Activated CD4-positive, alpha-beta T cell treated with anti-CD3 and anti-CD28 coated beads, Interleukin-2, amount 50 U/mL, for 1 hour (primary cell): ENCODE results near the gene UBC.
A peak's percentile ranks its signal among the peaks of the same experiment; 100 is the strongest.
"Not testable (repeated sequence)": the region's sequence is repeated elsewhere in the genome, so short reads cannot be mapped to it uniquely, and the experiment has no call there.

ENCODE experiments used
- DNase-seq: peaks from one replicate; pipeline ENCODE4 v3.0.0-alpha.2; 2020

The UBC gene

GRCh38 chr12:124914392-124915238, at the start of gene UBC:
UBC (minus strand) TSS chr12:124914650; CDS start chr12:124913771, 879 bp downstream.
- peak; percentile 88 for DNase-seq

- DNase-seq: no peak
These were observed 48.8 kb upstream of the UBC start for GRCh38 chr12:124963211-124963610.

- DNase-seq: no peak
These were observed 46.6 kb upstream of the UBC start for GRCh38 chr12:124961055-124961454.

- no peak for DNase-seq
These were observed 42.1 kb upstream of the UBC start for GRCh38 chr12:124956571-124956970.

- no peak for DNase-seq
These were observed 40.3 kb upstream of the UBC start for GRCh38 chr12:124954771-124955170.

GRCh38 chr12:124953689-124954405, 39.4 kb upstream of the UBC start:
- no peak for DNase-seq

- no peak for DNase-seq
These were observed 38.4 kb upstream of the UBC start for GRCh38 chr12:124952801-124953200.

GRCh38 chr12:124952295-124952694, 37.8 kb upstream of the UBC start:
- DNase-seq: no peak

GRCh38 chr12:124949779-124950728, 35.6 kb upstream of the UBC start:
- DNase-seq: no peak

GRCh38 chr12:124949066-124949465, 34.6 kb upstream of the UBC start:
- DNase-seq: no peak

GRCh38 chr12:124947561-124948398, 33.3 kb upstream of the UBC start:
- no peak for DNase-seq

- DNase-seq: no peak
These were observed 32.6 kb upstream of the UBC start for GRCh38 chr12:124947013-124947412.

GRCh38 chr12:124946447-124946793, 32.0 kb upstream of the UBC start:
- no peak for DNase-seq

- no peak for DNase-seq
These were observed 26.7 kb upstream of the UBC start for GRCh38 chr12:124941170-124941527.

- DNase-seq: peak; percentile 76
These were observed 26.1 kb upstream of the UBC start for GRCh38 chr12:124940393-124941169.

- no peak for DNase-seq
These were observed 25.6 kb upstream of the UBC start for GRCh38 chr12:124940143-124940392.

GRCh38 chr12:124939421-124940142, 25.1 kb upstream of the UBC start:
- peak; percentile 85 for DNase-seq

- DNase-seq: peak; percentile 55
These were observed 24.6 kb upstream of the UBC start for GRCh38 chr12:124939079-124939420.

GRCh38 chr12:124938587-124938986, 24.1 kb upstream of the UBC start:
- no peak for DNase-seq

GRCh38 chr12:124938108-124938507, 23.7 kb upstream of the UBC start:
- DNase-seq: no peak

GRCh38 chr12:124931528-124931927, 17.1 kb upstream of the UBC start:
- DNase-seq: not testable (repeated sequence)
